Raji (cell line): ENCODE results near the gene HOXB7.

Experiments used
- POLR2A ChIP-seq: IDR thresholded peaks from 2 replicates; pipeline ENCODE4 v1.6.1; 2011; ENCODE audit warnings: low read depth, low read length, control low read depth; ENCODE audit not compliant: insufficient read depth

The HOXB7 gene

DNA sequence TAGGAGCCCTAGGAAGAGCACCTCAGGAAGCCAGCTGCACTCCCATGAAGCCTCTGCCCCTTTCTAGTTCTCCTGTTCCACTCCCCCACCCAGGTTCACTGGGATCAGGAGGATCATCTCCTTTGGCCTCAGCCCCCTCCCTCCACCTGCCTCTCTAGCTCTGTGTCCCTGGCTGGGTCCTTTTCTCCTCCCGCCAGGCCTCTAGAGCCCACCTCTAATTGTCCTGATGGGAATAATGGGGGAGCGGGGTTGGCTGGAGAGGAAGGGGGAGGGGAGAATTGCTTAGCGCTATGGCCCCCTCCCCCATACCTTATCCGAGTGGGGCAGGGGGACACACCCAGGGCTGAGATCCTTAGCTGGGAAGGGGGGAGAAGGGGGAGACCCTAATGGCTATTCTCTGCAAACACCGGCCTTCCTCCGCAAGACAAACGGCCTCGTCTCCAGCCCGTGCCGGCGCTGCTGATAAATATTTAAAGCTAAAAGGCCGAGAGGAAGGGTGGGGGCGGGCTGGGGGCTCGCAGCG, 997 bp downstream of the HOXB7 start:
- TF ChIP-seq POLR2A, result no peak

DNA sequence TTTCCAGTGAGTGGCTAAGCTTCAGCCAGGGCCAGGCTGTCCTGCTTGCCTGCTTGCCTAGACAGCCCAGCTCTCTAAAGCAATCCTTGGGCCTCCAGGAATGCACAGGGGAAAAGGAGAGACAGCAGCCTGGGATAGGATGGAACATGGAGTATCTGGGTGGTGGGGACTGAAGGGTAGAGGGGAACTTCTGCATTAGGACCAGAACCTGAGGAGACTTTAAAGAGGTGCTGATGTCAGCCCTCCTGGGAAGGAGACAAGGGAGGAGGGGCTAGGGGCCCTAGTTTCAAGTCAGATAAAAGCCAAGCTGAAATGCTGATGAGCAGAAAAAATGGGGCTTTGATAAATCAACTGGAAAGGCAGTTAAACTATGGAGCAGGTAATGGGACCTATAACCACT, 1.8 kb downstream of the HOXB7 start:
- no peak for TF ChIP-seq POLR2A

DNA sequence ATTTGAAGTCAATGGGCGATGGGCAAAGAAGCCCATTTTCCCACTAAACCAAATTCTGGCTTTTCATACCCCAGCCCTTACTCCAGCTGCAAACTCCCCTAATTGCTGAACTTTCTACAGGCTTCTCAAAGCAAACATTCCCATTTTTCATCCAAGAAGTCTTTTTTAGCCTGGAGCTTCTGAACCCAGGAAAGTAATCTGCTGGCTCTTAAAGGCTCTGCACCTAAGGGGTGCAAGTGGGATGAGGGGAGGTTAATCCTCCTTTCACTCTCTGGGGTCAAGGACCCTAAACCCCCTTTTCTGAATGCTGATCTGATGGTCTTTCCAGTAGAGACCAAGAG, 2.4 kb downstream of the HOXB7 start:
- TF ChIP-seq POLR2A, result no peak

DNA sequence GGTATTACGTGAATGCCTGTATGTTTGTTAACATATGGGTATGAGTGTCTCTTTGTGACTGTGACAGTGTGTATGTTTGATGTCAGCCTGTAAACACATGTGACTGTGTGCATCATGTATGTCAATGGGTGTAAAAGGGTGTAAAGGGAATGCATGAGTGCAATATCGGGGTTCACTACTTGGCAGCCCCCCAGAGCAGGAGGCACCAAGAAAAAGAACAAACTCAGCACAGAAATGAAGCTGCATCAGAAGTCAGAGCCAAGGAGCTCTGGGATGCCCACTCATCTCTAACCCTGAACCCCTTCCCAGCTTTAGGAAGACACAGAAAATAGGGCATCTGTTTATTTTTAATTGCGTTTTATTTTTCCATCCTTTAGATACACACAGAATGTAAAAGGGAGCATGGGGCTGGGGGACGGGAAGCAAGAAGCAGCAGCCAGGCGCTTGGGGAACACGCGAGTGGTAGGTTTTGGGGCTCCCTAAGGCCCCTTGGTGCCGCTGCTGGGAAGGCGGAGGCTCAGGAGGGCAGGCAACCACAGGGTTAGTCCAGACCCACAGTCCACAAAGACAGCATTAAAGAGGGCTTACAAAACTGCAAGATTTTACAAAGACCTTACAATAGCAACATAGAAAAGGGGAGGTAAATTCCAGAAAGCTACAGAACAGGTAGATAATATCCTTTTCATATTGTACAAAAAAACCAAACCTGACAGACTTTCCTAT, 3.8 kb downstream of the HOXB7 start:
- TF ChIP-seq POLR2A, result no peak

- no peak for TF ChIP-seq POLR2A
Observed at GRCh38 chr17:48605991-48606891, 4.6 kb downstream of the HOXB7 start.

GRCh38 chr17:48605409-48605919, 5.4 kb downstream of the HOXB7 start:
- TF ChIP-seq POLR2A, result no peak

GRCh38 chr17:48604770-48605329, 6.0 kb downstream of the HOXB7 start, which contains the start of gene HOXB6:
Gene HOXB6, minus strand, starts transcription at chr17:48604986. Its CDS starts 6,836 bp downstream, at chr17:48598150.
- TF ChIP-seq POLR2A, result no peak

DNA sequence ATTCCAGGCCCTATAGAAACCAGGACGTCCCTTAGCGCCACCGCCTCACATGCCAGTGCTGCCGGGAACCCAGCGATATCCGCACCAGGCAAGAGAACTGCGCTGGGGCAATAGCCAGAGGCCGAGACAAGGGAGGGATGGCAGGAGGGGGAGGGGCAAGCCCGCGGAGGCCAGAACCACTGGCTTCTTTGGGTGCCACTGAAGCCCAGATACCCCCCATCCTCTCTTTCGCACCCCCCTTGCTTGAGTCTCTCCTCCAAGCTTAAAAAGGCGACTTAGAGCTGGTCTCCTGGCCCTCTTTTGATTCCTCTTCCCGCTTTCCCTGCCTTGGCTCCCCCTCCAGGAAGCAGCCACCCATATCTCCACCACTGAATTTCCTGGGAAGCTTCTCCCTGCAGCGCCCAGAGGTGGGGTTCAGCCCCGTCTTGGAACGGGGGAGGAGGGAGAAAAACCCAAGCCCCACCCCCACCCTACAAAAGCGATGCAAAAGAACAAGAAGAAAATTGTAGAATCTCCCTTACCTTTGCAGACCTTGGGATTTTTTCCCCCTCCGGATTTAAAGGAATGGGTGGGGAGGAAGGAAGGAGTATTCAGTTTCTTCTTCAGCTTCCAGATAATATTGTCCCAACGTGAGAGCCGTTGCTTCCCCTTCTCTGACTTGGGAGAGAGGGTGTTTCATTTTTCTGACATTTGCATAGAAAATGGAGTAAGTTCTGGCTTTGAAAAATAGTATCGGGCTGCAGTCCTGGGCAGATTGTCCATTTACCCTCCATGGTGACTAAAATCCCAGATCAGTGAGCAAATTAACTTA, 6.7 kb downstream of the HOXB7 start:
- no peak for TF ChIP-seq POLR2A

DNA sequence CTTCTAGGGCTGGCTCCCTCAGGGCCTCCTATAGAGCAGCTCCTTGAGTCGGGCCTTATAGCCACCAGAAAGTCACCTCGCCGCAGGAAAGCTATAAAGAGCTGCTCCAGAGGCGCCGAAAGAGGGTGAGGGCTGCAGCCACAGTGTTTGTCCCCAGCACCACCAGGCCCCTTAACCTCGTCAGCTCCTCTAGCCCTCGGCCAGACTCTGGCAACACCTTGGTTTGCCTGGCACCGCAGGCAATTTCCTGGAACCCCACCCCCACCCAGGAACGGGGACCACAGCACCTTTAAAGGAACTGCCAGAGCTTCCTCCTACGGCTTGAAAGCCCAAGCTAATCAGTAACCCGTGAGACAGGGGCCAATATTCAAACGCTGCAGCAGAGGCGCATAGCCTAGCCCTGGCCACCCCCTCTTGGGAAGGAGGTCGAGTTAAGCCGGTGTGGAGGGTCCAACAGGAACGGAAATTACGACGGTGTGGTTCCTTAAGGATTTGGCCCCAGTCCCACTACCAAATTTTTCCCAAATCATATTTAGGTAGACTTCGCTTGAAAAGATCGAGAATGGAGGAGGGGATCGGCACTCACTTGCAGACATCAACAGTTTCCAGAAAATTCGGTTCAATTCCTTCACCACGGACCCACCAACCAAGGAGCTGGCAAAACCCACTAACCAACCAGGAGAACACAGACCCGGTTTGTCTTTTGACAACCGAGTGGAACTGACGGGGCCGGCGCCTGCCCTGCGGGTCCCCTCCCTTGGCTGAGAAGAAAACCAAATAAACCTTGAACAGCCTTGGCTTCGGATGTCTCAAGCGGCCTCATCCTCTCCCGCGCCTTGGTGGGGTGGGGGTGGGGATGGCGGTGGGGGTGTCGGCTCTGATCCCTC, 9.0 kb downstream of the HOXB7 start:
- TF ChIP-seq POLR2A, result no peak

DNA sequence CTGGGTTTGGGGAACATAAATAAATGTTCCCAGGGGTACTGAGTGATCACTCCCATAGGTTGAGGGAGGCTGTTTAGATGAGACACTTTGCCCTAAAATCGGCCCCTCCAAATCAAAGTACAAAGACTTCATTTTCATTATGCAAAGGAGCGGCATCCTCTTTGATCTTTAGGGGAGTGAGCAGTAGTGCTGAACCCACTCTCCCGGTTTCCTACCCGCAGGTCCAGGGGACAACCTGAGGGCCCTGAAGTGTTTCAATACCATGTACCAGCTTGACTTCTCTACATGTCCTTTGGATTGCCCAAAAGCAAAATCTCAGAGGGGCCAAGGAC, 9.6 kb downstream of the HOXB7 start:
- no peak for TF ChIP-seq POLR2A

DNA sequence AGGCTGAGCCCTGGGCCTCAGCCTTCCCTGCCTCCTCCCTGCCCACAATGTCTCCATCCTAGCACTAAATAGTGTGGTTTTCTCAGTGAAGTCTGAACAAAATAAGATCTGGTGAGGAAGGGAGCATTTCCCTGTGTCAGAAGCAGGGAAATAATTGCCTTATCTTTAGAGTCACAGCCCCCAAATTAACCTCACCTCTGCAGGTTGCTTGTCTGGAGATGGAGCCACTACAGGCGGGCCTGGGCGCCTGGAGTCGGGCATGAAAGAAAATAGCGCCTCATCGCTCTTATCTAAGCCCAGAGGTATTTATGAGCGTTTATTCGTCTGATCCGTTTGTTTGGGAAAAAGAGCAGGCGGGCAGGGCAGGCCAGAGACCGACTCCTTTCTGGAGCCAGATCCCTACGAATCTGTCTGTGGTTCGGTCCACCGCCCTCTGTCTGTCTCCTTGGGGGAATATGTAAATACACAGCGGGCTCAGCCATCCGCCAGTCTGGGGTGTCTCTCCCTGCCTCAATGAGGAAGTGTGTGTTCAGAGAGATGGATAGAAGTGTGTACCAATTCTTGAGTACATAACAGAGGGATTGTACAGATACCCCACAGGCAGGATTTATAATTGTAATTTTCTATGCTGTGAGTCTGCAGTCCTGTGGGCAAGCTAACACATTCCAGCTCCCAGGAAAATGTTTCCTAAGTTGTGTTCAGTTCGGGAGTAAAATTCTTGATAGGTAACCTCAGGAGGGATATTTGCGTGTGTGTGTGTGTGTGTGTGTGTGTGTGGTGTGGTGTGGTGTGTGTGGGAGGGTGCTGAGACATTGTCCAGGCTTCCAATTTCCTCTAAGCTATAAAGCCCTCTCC, 10.3 kb downstream of the HOXB7 start:
- TF ChIP-seq POLR2A, result no peak

GRCh38 chr17:48599354-48599753, 11.5 kb downstream of the HOXB7 start:
- TF ChIP-seq POLR2A, result no peak

- no peak for TF ChIP-seq POLR2A
Observed at GRCh38 chr17:48598736-48599135, 12.1 kb downstream of the HOXB7 start.
